ENCODE measurements around the gene AFF3.

- TF ChIP-seq FOS (IDR thresholded peaks at IDR 0.05; ENCODE audit: low read depth, low read length) = no peak
- TF ChIP-seq CTCF (conservative IDR thresholded peaks at IDR 0.05; ENCODE audit: low read depth, low read length) = no peak
- TF ChIP-seq RCOR1 (IDR thresholded peaks at IDR 0.05; ENCODE audit: insufficient replicate concordance, low read length) = no peak
- TF ChIP-seq POLR2A (IDR thresholded peaks at IDR 0.05; ENCODE audit: low read depth, low read length) = no peak
- TF ChIP-seq, protein P1, sequence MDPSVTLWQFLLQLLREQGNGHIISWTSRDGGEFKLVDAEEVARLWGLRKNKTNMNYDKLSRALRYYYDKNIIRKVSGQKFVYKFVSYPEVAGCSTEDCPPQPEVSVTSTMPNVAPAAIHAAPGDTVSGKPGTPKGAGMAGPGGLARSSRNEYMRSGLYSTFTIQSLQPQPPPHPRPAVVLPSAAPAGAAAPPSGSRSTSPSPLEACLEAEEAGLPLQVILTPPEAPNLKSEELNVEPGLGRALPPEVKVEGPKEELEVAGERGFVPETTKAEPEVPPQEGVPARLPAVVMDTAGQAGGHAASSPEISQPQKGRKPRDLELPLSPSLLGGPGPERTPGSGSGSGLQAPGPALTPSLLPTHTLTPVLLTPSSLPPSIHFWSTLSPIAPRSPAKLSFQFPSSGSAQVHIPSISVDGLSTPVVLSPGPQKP (IDR thresholded peaks at IDR 0.05; ENCODE audit: borderline replicate concordance, low read depth, low read length) = no peak
- TF ChIP-seq RAD21 (IDR thresholded peaks at IDR 0.05; ENCODE audit: low read length) = no peak
- TF ChIP-seq NFE2L2 (IDR thresholded peaks at IDR 0.05; ENCODE audit: low read depth, low read length) = no peak
- no peak for TF ChIP-seq MAFK (IDR thresholded peaks at IDR 0.05; ENCODE audit: low read depth, low read length)
- no peak for TF ChIP-seq CHD1 (IDR thresholded peaks at IDR 0.05; ENCODE audit: low read depth, low read length)
- TF ChIP-seq USF2 (IDR thresholded peaks at IDR 0.05; ENCODE audit: low read depth, low read length) = no peak
Measured at GRCh38 chr2:99987160-99987559, 155.2 kb downstream of the AFF3 start.

Data from IMR-90 (cell line).